Measurements from ENCODE around the gene IFT80.

IFT80 gene

DNA sequence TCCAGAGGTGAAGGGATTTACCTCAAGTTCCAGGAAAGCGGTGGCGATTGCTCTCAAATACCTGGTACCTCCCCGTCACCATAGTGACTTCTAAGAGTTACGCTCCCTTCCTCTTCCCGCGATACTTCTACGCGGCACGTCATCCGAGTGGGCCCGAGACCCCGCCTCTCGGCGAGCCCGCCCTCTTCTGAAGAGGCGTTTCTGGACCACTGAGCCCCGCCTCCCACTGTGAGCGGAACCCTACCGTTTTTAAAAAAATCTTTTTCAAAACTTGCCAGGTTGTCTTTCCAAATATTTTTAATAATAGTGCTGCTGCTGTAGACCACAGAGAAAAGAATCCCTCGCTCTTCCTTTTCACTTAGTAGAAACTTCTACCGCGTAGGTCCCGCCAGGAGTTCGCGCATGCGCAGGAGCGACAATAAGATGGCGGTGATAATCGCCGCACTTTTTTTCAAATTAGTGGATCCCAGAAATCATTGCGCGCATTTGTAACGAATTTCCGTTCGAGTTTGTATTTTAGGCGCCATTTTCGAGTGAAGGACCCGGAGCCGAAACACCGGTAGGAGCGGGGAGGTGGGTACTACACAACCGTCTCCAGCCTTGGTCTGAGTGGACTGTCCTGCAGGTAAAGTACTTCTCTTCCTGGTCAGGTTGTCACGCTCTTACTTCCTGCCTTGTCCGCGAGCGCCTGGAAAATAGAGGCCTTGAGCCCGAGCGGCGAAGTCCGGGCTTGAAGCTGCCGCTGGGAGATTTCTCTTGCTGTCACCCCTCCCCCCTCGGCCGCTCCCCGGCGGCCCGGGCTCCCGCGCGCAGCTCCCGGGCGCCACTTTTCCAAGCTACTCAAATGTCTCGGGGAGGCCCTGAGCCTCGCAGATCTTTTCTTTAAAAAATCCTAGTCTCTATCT, at the start of gene IFT80, which contains the start of gene SMC4:
IFT80 (minus strand) TSS at position 101 of the 905 bp plus-strand sequence. CDS start 14,625 bp downstream, outside the sequence.
SMC4 (plus strand) TSS at position 526 of the 905 bp plus-strand sequence. CDS start 1,177 bp downstream, outside the sequence.
- peak; percentile 83 for TF ChIP-seq GATA2 (IDR thresholded peaks at IDR 0.05; ENCODE audit: low read depth, low read length)
- TF ChIP-seq GATA3 (IDR thresholded peaks at IDR 0.05; ENCODE audit: low read depth, low read length), result no peak

DNA sequence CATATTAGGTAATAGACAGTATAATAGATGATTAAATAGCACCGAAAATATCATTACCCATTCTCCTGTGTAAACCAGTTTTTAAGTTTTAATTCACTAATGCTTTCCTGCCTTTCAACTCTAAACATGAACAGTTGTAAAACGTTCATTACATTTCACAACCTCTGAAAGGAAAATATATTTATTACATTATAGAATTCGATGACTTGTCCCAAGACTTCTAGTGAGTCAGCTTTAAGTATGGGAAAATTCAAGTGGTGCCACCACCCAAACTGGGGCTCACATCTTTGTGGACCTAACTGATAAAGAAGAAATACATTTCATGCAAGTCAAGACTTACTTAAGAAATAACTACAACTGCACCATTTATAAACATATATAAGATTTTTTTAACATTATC, 48.5 kb upstream of the IFT80 start:
- TF ChIP-seq GATA2 (IDR thresholded peaks at IDR 0.05; ENCODE audit: low read depth, low read length) (no peak), GATA3 (IDR thresholded peaks at IDR 0.05; ENCODE audit: low read depth, low read length) (no peak)

DNA sequence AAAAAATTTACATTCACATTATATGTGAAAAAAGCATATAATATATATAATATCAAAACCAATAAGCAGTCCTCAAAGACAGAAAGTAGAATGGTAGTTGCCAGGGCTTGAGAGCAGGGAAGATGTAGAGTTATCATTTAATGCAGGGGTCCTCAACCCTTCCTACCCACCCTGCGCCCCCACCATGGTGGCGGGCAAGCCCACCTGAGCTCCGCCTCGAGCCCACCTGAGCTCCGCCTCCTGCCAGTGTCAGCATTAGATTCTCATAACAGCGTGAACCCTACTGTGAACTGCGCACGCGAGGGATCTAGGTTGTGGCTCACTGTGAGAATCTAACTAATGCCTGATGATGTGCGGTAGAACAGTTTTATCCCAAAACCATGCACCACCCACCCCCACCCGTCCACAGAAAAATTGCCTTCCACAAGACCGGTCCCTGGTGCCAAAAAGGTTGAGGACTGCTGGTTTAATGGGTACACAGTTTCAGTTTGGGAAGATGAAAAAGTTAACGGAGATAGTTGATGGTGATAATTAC, 47.6 kb upstream of the IFT80 start:
- TF ChIP-seq GATA2 (IDR thresholded peaks at IDR 0.05; ENCODE audit: low read depth, low read length) (no peak), GATA3 (IDR thresholded peaks at IDR 0.05; ENCODE audit: low read depth, low read length) (no peak)

DNA sequence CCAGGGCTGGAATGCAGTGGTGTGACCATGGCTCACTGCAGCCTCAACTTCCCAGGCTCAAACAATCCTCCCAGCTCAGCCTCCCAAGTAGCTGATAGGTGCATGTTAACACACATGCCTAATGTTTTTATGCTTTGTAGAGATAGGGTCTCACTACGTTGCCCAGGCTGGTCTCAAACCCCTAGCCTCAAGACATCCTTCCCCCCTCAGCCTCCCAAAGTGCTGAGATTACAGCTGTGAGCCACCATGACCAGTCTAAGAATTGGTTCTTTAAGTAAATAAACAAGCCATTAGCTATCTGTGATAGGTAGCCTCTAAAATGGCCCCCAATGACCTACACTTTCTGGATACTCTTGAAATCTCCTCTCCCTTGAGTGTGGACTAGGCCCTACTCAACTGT, 46.8 kb upstream of the IFT80 start:
- TF ChIP-seq GATA3 (IDR thresholded peaks at IDR 0.05; ENCODE audit: low read depth, low read length) (no peak), GATA2 (IDR thresholded peaks at IDR 0.05; ENCODE audit: low read depth, low read length) (no peak)

DNA sequence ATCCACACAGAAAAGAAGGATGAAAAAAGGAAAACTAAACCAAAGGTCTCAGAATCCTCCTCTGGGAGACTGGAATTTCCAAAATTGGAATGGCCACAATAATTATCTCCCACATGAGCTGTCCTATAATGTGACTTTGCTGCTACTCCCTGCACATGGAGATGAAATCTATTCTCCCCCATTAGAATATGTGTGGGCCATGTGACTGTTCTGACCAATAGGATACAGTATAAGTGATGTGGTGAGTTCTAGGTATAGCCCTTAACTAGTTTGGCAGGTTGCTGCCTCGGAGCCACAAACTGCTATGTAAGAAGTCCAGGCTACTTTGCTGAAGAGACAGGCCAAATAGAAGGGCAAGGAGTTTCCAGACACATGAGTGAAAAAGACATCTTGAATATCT, 45.4 kb upstream of the IFT80 start:
- no peak for TF ChIP-seq GATA3 (IDR thresholded peaks at IDR 0.05; ENCODE audit: low read depth, low read length)
- TF ChIP-seq GATA2 (IDR thresholded peaks at IDR 0.05; ENCODE audit: low read depth, low read length), result no peak

DNA sequence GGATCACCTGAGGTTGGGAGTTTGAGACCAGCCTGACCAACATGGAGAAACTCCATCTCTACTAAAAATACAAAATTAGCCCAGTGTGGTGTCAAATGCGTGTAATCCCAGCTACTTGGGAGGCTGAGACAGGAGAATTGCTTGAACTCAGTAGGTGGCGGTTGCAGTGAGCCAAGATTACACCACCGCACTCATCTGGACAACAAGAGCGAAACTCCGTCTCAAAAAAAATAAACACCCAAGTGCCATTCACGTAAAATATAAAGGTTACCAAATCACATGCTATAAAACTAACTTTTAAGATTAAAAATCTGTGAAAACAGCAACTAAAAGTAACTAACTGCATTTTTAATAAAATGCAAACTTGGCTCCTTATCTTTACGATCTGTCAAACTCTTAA, 41.7 kb upstream of the IFT80 start:
- TF ChIP-seq GATA3 (IDR thresholded peaks at IDR 0.05; ENCODE audit: low read depth, low read length) (no peak), GATA2 (IDR thresholded peaks at IDR 0.05; ENCODE audit: low read depth, low read length) (no peak)

DNA sequence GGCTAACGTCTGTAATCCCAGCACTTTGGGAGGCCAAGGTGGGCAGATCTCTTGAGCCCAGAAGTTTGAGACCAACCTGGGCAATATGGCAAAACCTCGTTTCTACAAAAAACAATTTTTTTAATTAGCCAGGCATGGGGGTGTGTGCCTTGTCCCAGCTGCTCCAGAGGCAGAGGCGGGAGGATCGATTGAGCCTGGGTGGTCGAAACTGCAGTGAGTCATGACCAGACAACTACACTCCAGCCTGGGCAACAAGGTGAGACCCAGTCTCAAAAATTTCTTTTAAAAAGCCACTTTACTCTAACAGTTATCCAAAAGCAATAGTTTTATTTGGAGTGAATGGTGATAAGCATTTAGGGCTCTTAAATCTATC, 38.0 kb upstream of the IFT80 start:
- no peak for TF ChIP-seq GATA3 (IDR thresholded peaks at IDR 0.05; ENCODE audit: low read depth, low read length)

DNA sequence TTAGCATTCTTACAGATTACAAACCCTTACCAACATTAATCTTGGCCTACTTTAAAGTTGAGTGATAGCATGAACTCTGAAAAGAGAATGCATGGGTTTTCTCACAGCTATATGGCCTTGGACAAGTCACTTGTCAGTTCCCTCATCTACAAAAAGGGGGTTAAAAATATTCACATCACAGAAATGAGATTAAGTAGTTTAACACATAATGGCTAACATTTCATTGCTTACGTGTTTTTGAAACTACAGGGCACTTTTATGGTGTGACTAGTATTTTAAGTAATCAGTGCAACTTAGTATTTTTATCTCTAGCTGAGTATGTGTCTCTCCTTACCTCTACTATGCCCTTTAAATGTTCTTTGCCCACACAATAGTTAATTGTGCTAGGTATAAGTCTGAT, 36.7 kb upstream of the IFT80 start:
- no peak for TF ChIP-seq GATA2 (IDR thresholded peaks at IDR 0.05; ENCODE audit: low read depth, low read length)
- TF ChIP-seq GATA3 (IDR thresholded peaks at IDR 0.05; ENCODE audit: low read depth, low read length), result no peak

DNA sequence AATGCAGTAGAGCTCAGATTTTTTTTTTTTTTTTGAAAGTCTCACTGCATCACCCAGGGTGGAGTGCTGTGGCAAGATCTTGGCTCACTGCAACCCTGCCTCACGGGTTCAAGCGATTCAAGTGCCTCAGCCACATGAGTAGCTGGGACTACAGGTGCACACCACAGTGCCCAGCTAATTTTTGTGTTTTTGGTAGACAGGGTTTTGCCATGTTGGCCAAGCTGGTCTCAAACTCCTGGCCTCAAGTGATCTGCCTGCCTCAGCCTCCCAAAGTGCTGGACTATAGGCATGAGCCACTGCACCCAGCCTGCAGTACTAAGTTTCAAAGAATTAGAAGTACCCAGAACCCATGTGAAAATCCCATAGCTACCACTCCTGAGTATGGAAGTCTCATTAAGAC, 36.1 kb upstream of the IFT80 start:
- TF ChIP-seq GATA3 (IDR thresholded peaks at IDR 0.05; ENCODE audit: low read depth, low read length), result no peak
- no peak for TF ChIP-seq GATA2 (IDR thresholded peaks at IDR 0.05; ENCODE audit: low read depth, low read length)

DNA sequence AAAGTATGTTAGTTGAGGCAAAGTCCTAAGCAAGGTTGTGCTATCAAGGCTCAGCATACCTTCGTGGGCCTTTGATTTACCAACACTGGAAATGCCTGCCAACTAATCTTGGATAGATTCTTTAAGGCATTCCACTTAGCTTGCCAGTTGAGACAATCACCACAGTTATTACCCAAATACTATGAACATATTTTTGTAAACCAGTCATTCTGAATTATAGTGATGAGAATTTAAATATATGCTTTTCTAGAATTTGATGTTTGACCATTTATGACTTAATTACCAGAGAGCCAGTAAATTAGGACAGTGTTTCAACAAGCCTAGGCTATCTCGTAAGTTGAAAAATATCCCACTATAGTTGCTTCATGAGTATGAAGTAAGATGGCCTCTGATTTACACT, 35.0 kb upstream of the IFT80 start:
- no peak for TF ChIP-seq GATA2 (IDR thresholded peaks at IDR 0.05; ENCODE audit: low read depth, low read length)
- TF ChIP-seq GATA3 (IDR thresholded peaks at IDR 0.05; ENCODE audit: low read depth, low read length), result no peak

DNA sequence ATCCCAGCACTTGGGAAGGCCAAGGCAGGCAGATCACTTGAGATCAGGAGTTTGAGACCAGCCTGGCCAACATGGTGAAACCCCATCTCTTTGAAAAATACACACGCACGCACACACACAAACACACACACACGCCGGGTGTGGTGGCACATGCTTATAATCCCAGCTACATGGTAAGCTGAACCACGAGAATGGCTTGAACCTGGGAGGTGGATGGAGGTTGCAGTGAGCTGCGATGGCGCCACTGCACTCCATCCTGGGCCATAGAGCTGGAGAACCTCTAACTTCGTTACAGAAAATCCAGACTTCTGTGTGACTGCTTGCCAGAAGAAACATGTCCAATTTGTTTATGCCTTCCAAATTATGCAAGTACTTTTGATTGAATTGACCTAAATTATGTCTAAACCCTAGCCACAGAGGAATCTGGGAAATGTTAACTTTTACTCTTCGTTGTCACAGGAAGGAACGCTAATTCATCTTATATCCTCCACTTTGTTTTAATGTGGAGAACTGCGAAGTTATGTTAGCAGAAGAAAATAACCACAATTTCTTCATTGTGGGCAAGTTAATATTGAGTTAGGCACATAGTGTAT, 28.9 kb upstream of the IFT80 start:
- TF ChIP-seq GATA3 (IDR thresholded peaks at IDR 0.05; ENCODE audit: low read depth, low read length) (no peak), GATA2 (IDR thresholded peaks at IDR 0.05; ENCODE audit: low read depth, low read length) (no peak)

DNA sequence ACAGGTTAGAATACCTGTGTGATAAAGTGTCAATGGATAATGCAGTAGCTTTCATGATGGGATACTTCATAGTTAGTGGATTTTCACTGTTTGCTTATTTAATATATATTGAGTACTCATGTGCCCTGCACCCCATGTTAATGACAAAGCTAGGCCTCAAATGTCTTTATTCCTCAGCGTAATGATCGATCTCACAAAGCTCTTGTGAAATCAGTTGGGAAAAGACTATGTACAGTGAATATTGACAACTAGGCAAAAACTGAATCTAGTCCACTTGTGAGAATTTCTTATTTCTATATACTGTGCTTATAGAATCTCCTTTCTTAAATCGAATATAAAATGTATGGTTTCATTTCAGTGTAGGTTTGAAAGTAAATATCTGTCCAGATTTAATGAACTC, 18.3 kb upstream of the IFT80 start:
- no peak for TF ChIP-seq GATA2 (IDR thresholded peaks at IDR 0.05; ENCODE audit: low read depth, low read length)
- TF ChIP-seq GATA3 (IDR thresholded peaks at IDR 0.05; ENCODE audit: low read depth, low read length), result no peak

DNA sequence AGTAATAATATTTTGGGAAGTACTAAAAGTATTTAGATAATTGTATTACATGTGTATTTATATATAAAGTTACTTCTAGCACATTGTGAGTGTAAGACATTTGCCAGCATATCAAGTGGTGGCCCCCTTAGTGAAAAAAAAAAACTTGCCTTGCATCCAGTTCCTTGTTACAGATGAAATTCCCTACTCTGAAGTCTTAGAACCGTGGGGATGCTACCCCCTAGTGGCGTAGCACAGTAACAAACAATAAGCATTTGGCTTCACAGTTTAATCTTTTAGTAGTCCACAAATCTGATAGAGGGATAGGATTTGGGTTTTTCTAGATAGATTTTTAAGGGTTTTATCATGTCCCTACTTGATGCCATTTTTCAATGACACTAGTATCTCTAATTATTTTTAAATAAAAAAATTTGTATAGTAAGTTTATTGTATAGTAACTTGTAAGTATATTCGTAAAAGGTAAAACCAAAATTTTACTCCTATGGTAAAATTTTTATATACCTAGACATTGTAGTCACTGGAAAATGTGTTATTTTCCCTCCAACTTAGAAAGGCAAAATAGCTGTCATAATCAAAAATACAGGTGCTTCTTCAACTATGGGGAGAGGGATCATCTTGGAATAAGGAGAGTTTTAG, 14.7 kb upstream of the IFT80 start:
- TF ChIP-seq GATA2 (IDR thresholded peaks at IDR 0.05; ENCODE audit: low read depth, low read length), result no peak
- TF ChIP-seq GATA3 (IDR thresholded peaks at IDR 0.05; ENCODE audit: low read depth, low read length), result no peak

DNA sequence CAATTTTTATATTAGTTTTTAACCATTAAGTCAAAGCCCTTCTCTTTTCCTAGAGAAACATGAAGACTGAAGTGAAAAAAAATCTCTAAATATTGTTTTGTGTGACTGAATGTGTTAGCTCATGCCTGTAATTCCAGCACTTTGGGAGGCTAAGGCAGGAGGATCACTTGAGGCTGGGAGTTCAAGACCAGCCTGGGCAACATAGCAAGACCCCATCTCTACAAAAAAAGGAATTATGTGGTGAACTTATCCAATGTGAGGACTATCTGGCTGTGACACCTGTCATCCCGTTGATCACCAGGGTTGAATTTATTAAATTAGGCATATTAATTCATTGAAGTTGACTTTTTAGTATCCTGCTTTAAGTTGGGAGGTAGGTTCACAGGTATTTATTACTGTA, 13.5 kb upstream of the IFT80 start:
- TF ChIP-seq GATA2 (IDR thresholded peaks at IDR 0.05; ENCODE audit: low read depth, low read length) (no peak), GATA3 (IDR thresholded peaks at IDR 0.05; ENCODE audit: low read depth, low read length) (no peak)
